ENCODE data around the gene AMIGO2.
"Not testable (repeated sequence)": the region's sequence is repeated elsewhere in the genome, so short reads cannot be mapped to it uniquely, and the experiment has no call there.

Gene AMIGO2

DNA sequence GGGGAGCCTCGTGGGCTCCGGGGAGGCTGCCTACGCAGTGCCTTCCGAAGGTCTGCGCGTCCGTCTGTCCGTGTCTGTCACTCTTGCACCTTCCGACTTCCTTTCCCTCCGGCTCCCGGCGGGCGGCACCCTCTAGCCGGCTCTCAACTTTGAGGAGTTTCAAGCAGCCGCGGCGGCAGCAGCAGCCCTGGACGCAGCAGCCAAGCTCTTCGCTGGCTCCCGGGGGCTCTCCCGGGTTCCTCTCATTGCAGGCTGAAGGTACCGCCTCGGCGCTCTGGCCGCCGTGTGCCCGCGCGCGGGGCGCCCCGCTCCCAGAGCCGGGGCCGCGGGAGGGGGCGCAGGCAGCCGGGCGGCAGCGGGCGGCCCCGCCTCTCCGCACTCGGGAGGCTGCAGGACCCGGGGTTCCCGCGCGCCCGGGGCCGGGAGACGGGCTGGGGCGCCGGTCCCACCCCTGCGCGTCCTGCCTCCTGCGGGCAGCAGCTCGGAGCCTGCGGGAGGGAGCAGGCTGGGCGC, at the start of gene AMIGO2, which contains the start of gene PCED1B:
AMIGO2 (minus strand) TSS at position 492 of the 513 bp plus-strand sequence. CDS start 957 bp downstream, outside the sequence.
PCED1B (plus strand) TSS at position 154 of the 513 bp plus-strand sequence. CDS start 155,443 bp downstream, outside the sequence.
- DNase-seq = peak; percentile 47

GRCh38 chr12:47126246-47126645, 46.5 kb upstream of the AMIGO2 start:
- DNase-seq = no peak

DNA sequence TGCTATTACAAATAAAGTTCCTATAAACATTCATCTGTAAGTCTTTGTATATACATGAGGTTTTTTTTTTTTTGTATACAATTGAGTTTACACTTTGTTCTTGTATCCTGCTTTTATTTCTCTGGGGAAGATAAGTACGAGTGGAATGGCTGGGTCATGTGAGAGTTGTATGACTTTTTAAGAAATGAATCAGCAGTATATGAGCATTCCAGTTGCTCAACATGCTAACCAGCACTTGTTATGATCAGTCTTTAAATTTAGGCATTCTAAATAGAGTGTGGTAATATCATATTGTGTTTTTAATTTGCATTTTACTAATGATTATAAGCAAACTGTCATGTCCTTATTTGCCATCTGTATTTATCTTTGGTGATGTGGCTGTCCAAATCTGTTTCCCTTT, 44.7 kb upstream of the AMIGO2 start:
- DNase-seq = no peak

DNA sequence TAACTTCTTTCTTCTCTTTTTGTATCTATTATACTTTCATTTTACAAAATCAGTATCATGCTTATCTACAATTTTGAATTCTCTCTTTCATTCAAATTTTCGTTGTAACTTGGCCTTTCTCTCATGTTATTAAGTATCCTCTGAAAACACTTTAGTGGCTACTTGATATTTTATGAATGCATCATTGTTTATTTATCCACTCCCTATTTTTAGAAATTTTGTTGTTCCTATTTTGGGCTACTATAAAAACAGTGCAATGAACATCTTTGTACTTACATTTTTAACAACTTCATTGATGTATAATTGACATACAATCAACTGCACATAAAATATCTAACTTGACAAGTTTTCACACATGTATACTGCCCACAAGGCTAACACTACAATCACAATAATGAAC, 44.0 kb upstream of the AMIGO2 start:
- no peak for DNase-seq

GRCh38 chr12:47122602-47123001, 42.8 kb upstream of the AMIGO2 start:
- DNase-seq = no peak

- DNase-seq = no peak
Measured at GRCh38 chr12:47121146-47121545, 41.4 kb upstream of the AMIGO2 start.

GRCh38 chr12:47120736-47121135, 41.0 kb upstream of the AMIGO2 start:
- no peak for DNase-seq

GRCh38 chr12:47117305-47117704, 37.5 kb upstream of the AMIGO2 start:
- not testable (repeated sequence) for DNase-seq

GRCh38 chr12:47114481-47114892, 34.7 kb upstream of the AMIGO2 start:
- DNase-seq = no peak

DNA sequence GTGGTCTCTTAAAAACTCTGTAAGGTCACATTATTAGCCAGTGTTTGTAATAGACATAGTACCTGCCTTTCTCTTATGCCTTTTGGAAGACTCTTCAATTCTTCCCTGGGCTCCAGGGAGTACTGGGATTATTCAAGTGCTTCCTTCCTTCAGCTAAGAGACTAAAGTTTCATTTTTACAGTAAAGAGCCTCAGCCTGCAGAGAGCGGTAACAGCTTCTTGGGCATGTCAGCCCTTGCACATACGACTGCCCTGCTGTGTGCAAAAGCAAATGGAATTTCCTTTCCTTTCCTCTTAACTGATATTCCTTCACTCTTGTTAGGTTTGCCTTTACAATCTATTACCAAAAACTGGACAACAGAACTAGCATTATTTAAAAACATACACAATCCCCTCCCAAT, 32.9 kb upstream of the AMIGO2 start:
- no peak for DNase-seq

DNA sequence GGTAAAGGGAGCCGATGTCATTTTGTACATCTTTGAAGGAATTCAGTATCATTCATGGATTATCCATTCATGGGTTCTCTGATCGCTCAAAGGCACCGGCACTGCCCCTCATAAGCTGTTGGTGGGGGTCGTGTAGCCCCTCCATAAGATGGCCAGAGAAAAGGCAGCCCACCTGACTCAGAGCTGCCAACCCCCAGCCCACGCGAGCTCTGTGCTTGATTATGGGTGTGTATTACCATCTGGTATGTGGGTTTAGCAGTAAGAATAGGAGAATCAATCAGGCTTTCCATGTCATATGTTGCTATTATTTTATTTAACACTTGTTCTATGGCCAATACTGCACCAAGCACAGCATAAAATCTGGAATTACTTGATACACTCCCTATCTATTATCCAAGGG, 32.1 kb upstream of the AMIGO2 start:
- no peak for DNase-seq

DNA sequence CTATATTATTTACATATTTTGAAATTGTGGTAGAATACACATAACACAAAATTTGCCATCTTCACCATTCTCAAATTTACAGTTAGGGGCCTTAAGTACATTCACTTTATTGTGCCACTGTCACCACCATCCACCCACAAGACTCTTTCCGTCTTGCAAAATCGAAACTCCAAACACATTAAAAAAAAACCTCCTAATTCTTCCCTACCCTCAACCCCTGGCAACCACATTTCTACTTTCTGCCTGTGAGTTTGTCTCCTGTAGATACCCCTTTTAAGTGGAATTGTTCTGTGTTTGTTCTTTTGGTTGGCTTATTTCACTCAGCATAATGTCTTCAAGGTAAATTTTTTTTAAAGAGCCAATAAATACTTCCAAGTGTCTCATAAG, 31.6 kb upstream of the AMIGO2 start:
- no peak for DNase-seq

DNA sequence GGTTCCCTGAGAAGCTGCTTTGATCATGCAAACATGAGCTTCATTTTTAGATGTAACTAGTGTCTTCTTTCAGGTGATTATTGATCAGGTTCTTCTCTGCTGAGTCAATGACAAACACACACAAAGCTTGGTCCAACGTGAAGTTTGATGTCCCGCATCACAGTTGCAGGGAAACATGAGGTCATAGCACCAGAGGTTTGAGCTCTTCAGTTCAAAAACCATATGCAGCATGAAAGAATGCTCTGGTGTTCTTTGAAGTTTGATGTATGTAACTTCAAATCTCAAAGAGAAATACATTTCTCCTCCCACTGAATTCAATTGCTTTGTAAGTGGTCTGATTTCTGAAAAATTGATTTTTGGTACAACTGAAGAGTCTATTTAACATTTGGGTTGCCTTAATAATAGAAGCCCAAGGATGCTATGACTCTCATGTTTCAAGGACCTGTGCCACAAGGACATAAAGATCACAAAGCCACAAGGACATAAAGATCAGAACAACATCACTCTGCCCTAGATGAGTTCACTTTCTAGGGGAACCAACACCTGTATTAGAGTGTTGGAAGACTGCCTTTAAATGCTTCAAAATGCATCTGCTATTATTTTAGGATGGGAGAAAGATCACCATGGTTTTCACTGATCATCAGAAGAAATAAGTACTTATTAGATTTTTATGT, 31.1 kb upstream of the AMIGO2 start:
- DNase-seq = no peak

DNA sequence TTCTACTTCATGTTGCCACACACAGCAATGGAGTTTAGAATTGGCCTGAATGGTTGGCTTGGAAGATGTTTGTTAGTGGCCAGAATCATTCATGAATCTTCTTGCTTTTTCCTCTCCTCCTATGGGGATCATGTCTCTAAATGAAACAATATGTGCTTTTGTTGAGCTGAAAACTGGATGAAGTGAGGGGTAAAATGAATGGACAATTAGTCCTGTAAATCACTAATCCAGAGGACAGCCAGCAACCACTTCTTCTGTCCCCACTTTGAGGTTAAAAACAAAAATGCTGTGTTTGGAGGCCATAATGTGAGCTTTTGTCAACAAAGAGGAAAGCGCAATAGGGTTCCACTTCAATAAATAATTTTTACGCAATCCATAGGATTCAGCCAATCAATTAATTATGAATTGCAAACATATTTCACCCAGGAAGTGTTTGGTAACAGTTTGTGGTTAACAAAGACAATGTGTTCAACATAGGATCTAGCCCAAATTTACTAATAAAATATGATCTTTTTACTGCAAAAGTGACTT, 30.3 kb upstream of the AMIGO2 start:
- no peak for DNase-seq

- no peak for DNase-seq
Measured at GRCh38 chr12:47107926-47108325, 28.2 kb upstream of the AMIGO2 start.

GRCh38 chr12:47107446-47107845, 27.7 kb upstream of the AMIGO2 start:
- no peak for DNase-seq

- no peak for DNase-seq
Measured at GRCh38 chr12:47105914-47106674, 26.3 kb upstream of the AMIGO2 start.

DNA sequence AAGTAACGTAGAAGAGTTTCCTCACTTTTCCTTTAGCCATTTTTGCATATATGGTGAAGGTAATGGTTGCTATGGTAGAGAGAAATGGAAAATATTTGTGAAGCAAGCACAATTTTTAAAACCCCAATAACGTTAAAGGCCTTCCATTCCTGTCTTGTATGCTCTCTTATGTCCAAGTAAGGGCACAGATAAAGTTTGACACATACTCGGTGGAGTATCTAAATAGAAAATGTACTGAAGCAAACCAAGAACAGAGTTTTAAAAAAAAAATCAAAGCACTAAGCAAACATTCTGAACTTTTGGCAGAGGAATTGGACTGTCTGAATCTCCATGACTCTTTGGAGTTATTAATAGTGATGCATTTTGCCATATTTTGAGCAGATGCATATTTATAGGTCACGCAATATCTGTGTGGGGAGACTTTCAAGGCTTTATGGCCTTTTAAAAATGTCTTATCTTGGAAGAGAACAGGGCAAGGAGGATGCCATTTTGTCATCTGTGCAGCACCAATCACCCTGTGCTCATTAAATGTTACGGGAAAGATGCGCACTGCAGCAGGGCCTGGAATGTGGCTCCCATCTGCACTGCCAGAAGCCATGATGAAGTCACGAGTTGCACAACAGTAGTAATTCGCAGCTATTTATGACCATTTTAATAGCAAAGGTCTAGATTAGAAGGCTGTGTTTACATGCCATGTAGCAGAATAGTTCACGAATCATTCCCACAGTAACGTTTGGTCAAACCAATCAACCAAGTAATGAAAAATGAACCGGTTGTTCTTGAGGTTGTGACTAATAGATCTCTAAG, 23.3 kb upstream of the AMIGO2 start:
- no peak for DNase-seq

GRCh38 chr12:47102406-47102805, 22.6 kb upstream of the AMIGO2 start:
- no peak for DNase-seq

DNA sequence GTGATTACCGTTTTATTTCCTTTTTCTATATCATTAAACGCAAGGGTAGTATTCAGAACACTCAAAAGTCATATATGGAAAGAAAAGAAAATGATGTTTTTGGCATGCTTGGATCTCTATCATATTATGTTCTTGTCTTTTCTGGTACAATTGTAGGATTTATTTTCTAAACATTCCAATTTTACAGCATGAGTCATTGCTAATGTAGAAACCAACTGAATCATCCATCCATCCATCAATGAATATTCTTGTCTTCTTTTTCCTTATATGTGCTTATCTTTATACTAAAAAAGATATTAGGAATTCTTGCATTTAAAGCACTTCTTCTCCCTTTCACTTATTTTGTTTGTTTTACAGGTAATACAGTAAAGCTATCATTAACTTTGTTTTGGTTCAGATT, 20.4 kb upstream of the AMIGO2 start:
- no peak for DNase-seq

GRCh38 chr12:47099610-47100009, 19.9 kb upstream of the AMIGO2 start:
- no peak for DNase-seq

DNA sequence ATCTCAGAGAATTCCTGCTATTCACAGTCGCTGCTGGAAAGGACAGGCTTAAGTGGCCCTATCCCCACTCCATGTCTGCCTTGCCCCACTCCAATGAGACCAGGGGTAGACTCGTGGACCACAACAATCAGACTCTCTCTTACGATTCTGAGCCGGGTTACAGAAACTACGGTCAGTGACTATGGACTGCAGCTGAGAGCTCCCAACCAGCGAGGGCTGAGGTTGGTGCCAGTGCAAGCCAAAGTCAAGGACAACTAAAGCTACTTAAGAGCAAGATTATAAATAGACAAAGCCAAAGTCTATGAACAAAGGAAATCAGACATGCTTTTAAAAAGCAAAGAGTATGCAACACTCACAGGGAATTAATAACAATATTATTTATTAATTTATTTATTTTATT, 18.3 kb upstream of the AMIGO2 start:
- DNase-seq = no peak

DNA sequence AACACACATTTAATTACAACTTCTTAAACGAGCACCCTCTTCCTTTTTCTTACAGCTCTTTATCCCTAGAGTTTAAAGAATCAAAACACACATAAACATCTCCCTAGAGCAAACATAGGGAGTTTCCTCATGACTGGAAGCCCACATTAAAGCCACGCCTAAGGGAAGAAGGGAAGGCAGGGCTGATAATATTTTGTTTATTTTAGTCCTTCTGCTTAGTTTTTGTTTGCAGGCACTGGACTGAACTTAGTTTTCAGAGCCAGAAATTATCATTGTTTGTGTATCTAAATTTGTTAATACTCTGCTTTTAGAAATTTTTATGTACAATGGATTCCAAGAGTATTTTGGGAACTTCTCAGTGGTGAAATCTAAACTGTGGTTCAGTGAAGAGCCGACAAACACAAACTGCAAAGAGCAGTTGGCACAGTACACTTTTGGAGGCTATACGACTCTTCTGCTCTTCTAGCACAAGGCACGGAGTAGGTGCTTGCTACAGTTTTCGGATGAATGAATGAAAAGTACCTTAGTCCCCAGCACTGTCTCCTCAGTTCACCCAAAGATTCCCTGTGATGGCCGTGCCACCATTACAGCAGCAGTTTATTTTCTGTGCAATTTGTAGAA, 17.6 kb upstream of the AMIGO2 start:
- DNase-seq = no peak

Measured in activated effector memory CD4-positive, alpha-beta T cell treated with Interleukin-2 at 50 U/mL for 16 hours (primary cell).